Endodermal cell (in vitro differentiated cells): Measurements from ENCODE around the gene TFR2. TPM values are rescaled to one million over a fixed set of nuclear protein-coding genes. Genes with fewer than 3 reads are reported as not detected.

Source experiments
- DNase-seq: peaks from one replicate; pipeline ENCODE4 v3.0.0-alpha.2; 2017
- H3K27ac ChIP-seq: 2 replicates; pipeline ENCODE4 v1.5.1; 2013; ENCODE audit warnings: mild to moderate bottlenecking, low read depth, low read length, moderate library complexity
- H3K27me3 ChIP-seq: 2 replicates; pipeline ENCODE4 v1.6.1; 2013; ENCODE audit warnings: mild to moderate bottlenecking, low read length, moderate library complexity; ENCODE audit not compliant: insufficient read depth, control insufficient read depth, poor library complexity, severe bottlenecking
- H3K36me3 ChIP-seq: 2 replicates; pipeline ENCODE4 v1.7.0; 2013; ENCODE audit warnings: mild to moderate bottlenecking, low read length, moderate library complexity; ENCODE audit not compliant: control insufficient read depth, insufficient read depth
- H3K4me1 ChIP-seq: one replicate; pipeline ENCODE4 v1.7.0; 2013; ENCODE audit warnings: low read length; ENCODE audit not compliant: control insufficient read depth, insufficient read depth
- H3K4me3 ChIP-seq: 2 replicates; pipeline ENCODE4 v1.5.1; 2013; ENCODE audit warnings: mild to moderate bottlenecking, low read length, moderate library complexity
- H3K9ac ChIP-seq: 2 replicates; pipeline ENCODE4 v1.6.1; 2013; ENCODE audit warnings: mild to moderate bottlenecking, low read length, moderate library complexity; ENCODE audit not compliant: poor library complexity, severe bottlenecking; ENCODE audit errors: extremely low read depth
- H3K9me3 ChIP-seq: 2 replicates; pipeline ENCODE4 v1.6.1; 2013; ENCODE audit warnings: mild to moderate bottlenecking, low read length, moderate library complexity; ENCODE audit not compliant: control insufficient read depth
- H3K27ac Mint-ChIP-seq: 2 replicates; pipeline ENCODE4 v1.8.0; 2020; ENCODE audit warnings: mixed read lengths
- H3K27me3 Mint-ChIP-seq: 2 replicates; pipeline ENCODE4 v1.8.0; 2021; ENCODE audit warnings: mild to moderate bottlenecking, mixed read lengths; ENCODE audit not compliant: insufficient read depth
- H3K36me3 Mint-ChIP-seq: 2 replicates; pipeline ENCODE4 v1.8.0; 2020; ENCODE audit warnings: low read depth, mixed read lengths
- H3K4me1 Mint-ChIP-seq: 2 replicates; pipeline ENCODE4 v1.8.0; 2020; ENCODE audit warnings: mixed read lengths
- H3K4me3 Mint-ChIP-seq: 2 replicates; pipeline ENCODE4 v1.8.0; 2020; ENCODE audit warnings: mild to moderate bottlenecking, moderate library complexity, mixed read lengths
- H3K9me3 Mint-ChIP-seq: 2 replicates; pipeline ENCODE4 v1.8.0; 2020; ENCODE audit warnings: mild to moderate bottlenecking, mixed read lengths
- WGBS, 2 experiments: methylation state at CpG; one replicate each; pipeline versions ENCODE4 v1.1.5 to v1.1.7; 2013; ENCODE audit warnings: missing lambda C conversion rate in 2 of 2, mixed read lengths in 1 of 2; ENCODE audit not compliant: insufficient coverage in 1 of 2, insufficient read length in 1 of 2; 5-methylcytosine and 5-hydroxymethylcytosine counted together
- total RNA-seq, 2 donors: library from RNA; stranded (reverse); fragmentation: NEBNext Ultra II Directional in 1 of 2; extraction: Animal tissue kit (Norgen Biotek cat#: 25700) in 1 of 2; gene quantifications; 2 replicates in 1 of 2; 3 replicates in 1 of 2; pipeline ENCODE4 v1.2.1, GENCODE V29; 2021
- TF ChIP-seq, protein P1 (sequence below): fragments of 200-600 bp; sonication (generic); conservative IDR thresholded peaks from 2 replicates; pipeline ENCODE4 v1.5.0; 2021; ENCODE audit warnings: antibody characterized with exemption, mild to moderate bottlenecking

TFR2 gene
- total RNA-seq, 2 donors from 2014 or later, result 1.4 to 2.1 TPM

- no peak overlapping the region for H3K4me3 ChIP-seq
- peaks cover 16% of the 10 kb centered on the region for H3K4me1 Mint-ChIP-seq
- H3K36me3 ChIP-seq, result peaks cover 43% of the 10 kb centered on the region
- no peaks in the 10 kb centered on the region for H3K27me3 Mint-ChIP-seq
- peaks cover 12% of the 10 kb centered on the region for H3K4me1 ChIP-seq
- no peaks in the 10 kb centered on the region for H3K27me3 ChIP-seq
- no peak overlapping the region for H3K9ac ChIP-seq
- no peak for DNase-seq
- H3K4me3 Mint-ChIP-seq, result no peak overlapping the region
- H3K9me3 ChIP-seq, result no peaks in the 10 kb centered on the region
- no peak overlapping the region for H3K27ac ChIP-seq
- no peaks in the 10 kb centered on the region for H3K9me3 Mint-ChIP-seq
- peaks cover 36% of the 10 kb centered on the region for H3K36me3 Mint-ChIP-seq
- TF ChIP-seq, protein P1, sequence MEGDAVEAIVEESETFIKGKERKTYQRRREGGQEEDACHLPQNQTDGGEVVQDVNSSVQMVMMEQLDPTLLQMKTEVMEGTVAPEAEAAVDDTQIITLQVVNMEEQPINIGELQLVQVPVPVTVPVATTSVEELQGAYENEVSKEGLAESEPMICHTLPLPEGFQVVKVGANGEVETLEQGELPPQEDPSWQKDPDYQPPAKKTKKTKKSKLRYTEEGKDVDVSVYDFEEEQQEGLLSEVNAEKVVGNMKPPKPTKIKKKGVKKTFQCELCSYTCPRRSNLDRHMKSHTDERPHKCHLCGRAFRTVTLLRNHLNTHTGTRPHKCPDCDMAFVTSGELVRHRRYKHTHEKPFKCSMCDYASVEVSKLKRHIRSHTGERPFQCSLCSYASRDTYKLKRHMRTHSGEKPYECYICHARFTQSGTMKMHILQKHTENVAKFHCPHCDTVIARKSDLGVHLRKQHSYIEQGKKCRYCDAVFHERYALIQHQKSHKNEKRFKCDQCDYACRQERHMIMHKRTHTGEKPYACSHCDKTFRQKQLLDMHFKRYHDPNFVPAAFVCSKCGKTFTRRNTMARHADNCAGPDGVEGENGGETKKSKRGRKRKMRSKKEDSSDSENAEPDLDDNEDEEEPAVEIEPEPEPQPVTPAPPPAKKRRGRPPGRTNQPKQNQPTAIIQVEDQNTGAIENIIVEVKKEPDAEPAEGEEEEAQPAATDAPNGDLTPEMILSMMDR, result no peak
- no peak overlapping the region for H3K27ac Mint-ChIP-seq
- WGBS, 2 experiments, result 94% methylated on average over 16 to 25 of the region's 25 CpGs
Measured at GRCh38 chr7:100687751-100688300, 46.5 kb upstream of the TFR2 start.

DNA sequence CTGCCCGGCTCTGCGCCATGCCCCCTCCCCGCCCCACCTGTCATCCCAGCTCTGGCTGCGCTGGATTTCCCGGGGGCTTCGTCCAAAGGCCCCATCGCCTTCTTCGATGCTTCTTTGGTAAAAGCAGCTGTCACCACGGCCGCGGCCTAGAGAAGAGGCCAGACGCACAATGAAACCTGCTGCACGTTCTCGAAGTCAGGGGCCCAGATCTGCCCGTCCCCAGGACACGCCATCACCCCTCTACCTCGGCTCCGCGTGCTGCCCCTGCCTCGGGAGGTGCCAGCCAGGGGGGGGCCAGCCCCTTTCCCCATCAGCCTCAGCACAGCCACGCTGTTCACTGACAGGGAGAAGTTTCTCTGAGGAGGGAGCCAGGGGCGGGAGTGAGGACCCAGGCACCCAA lies 45.9 kb upstream of the TFR2 start:
- Mint-ChIP-seq H3K9me3 (no peaks in the 10 kb centered on the region), H3K36me3 (peaks cover 36% of the 10 kb centered on the region), H3K4me3 (no peak overlapping the region), H3K27me3 (no peaks in the 10 kb centered on the region), H3K27ac (no peak overlapping the region), H3K4me1 (peaks cover 10% of the 10 kb centered on the region)
- no peak overlapping the region for H3K27ac ChIP-seq
- no peaks in the 10 kb centered on the region for H3K9me3 ChIP-seq
- TF ChIP-seq, protein P1, result no peak
- H3K27me3 ChIP-seq, result no peaks in the 10 kb centered on the region
- peaks cover 49% of the 10 kb centered on the region for H3K36me3 ChIP-seq
- peaks cover 9% of the 10 kb centered on the region for H3K4me1 ChIP-seq
- no peak for DNase-seq
- WGBS, 2 experiments, result 94 to 97% methylated on average over 14 to 22 of the region's 22 CpGs
- no peak overlapping the region for H3K4me3 ChIP-seq
- H3K9ac ChIP-seq, result no peak overlapping the region

DNA sequence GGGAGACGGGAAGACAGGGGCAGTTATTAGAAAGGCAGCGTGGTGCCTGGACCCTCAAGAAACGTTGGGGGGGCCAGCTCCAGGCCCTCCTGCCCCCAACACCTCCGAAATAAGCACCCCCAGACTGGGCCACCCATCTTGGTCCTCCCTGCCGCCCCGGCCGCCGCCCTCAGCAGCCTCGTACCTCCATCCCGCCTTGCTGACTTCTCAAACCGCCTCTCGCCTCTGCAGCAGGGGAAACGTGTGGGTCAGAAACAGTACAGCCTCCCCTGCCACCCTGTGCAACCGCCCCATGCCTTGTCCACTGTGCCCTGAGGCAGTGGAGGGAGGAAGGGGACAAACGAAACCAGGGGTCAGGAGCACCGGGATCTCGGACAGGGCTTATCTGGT lies 45.5 kb upstream of the TFR2 start:
- 95% methylated on average over 14 to 17 of the region's 17 CpGs for whole genome bisulfite sequencing, 2 experiments
- Histone ChIP-seq H3K36me3 (peaks cover 53% of the 10 kb centered on the region), H3K9ac (no peak overlapping the region), H3K4me3 (no peak overlapping the region), H3K9me3 (no peaks in the 10 kb centered on the region), H3K27ac (no peak overlapping the region), H3K4me1 (peaks cover 7% of the 10 kb centered on the region), H3K27me3 (no peaks in the 10 kb centered on the region)
- peaks cover 7% of the 10 kb centered on the region for H3K4me1 Mint-ChIP-seq
- TF ChIP-seq, protein P1, result no peak
- H3K9me3 Mint-ChIP-seq, result no peaks in the 10 kb centered on the region
- peaks cover 38% of the 10 kb centered on the region for H3K36me3 Mint-ChIP-seq
- DNase-seq, result no peak
- no peak overlapping the region for H3K4me3 Mint-ChIP-seq
- no peak overlapping the region for H3K27ac Mint-ChIP-seq
- H3K27me3 Mint-ChIP-seq, result no peaks in the 10 kb centered on the region
